ENCODE data around the gene RAPGEF1.

RAPGEF1 gene

GRCh38 chr9:131645078-131645776, 94.6 kb downstream of the RAPGEF1 start:
- peak; percentile 61 to 66 for DNase-seq

- no peak for DNase-seq
Observed at GRCh38 chr9:131642496-131643083, 97.3 kb downstream of the RAPGEF1 start.

- DNase-seq: no peak
Observed at GRCh38 chr9:131641618-131642495, 98.0 kb downstream of the RAPGEF1 start.

GRCh38 chr9:131640438-131641137, 99.3 kb downstream of the RAPGEF1 start:
- DNase-seq: no peak

GRCh38 chr9:131639769-131640437, 100.0 kb downstream of the RAPGEF1 start:
- DNase-seq: no peak

GRCh38 chr9:131636593-131636992, 103.3 kb downstream of the RAPGEF1 start:
- DNase-seq: no peak

GRCh38 chr9:131635892-131636291, 104.0 kb downstream of the RAPGEF1 start:
- DNase-seq: peak; percentile 27 to 52

GRCh38 chr9:131635285-131635684, 104.6 kb downstream of the RAPGEF1 start:
- DNase-seq: peak; percentile 98 to 99

- DNase-seq: no peak
Observed at GRCh38 chr9:131633491-131634031, 106.3 kb downstream of the RAPGEF1 start.

GRCh38 chr9:131631306-131631705, 108.6 kb downstream of the RAPGEF1 start:
- peak in 1 of 2 donors; percentile 76 for DNase-seq

- peak; percentile 65 to 90 for DNase-seq
Observed at GRCh38 chr9:131630205-131630831, 109.6 kb downstream of the RAPGEF1 start.

- no peak for DNase-seq
Observed at GRCh38 chr9:131629825-131630204, 110.1 kb downstream of the RAPGEF1 start.

- peak in 1 of 2 donors; percentile 35 for DNase-seq
Observed at GRCh38 chr9:131629226-131629500, 110.7 kb downstream of the RAPGEF1 start.

- DNase-seq: no peak
Observed at GRCh38 chr9:131628459-131629225, 111.2 kb downstream of the RAPGEF1 start.

- peak; percentile 85 to 91 for DNase-seq
Observed at GRCh38 chr9:131627648-131628458, 112.0 kb downstream of the RAPGEF1 start.

- no peak for DNase-seq
Observed at GRCh38 chr9:131627326-131627647, 112.6 kb downstream of the RAPGEF1 start.

GRCh38 chr9:131625790-131626670, 113.8 kb downstream of the RAPGEF1 start:
- DNase-seq: no peak

- DNase-seq: peak in 1 of 2 donors; percentile 50
Observed at GRCh38 chr9:131625508-131625787, 114.4 kb downstream of the RAPGEF1 start.

Data from inflammatory macrophage (primary cell).